ENCODE results near the gene CPNE4. TPM values are rescaled to one million over a fixed set of nuclear protein-coding genes. Genes with fewer than 3 reads are reported as not detected.
A peak's percentile ranks its signal among the peaks of the same experiment; 100 is the strongest.

Gene CPNE4
- total RNA-seq, 1 experiment from 2014 or later: not detected

GRCh38 chr3:131880948-131881347, 153.9 kb downstream of the CPNE4 start:
- no peaks in the 10 kb centered on the region for H3K9me3 ChIP-seq (ENCODE audit: low read length)
- ATAC-seq: no peak
- no peak overlapping the region for H2AFZ ChIP-seq (ENCODE audit: low read length)
- no peaks in the 10 kb centered on the region for H3K79me2 ChIP-seq (ENCODE audit: low read length)
- no peak for DNase-seq
- BruUV-seq (replicated peaks): no TSS peak
- peaks cover 20% of the 10 kb centered on the region for H3K4me1 ChIP-seq (ENCODE audit: insufficient read depth, low read length)
- no peak overlapping the region for H3K4me3 ChIP-seq (ENCODE audit: low read length)
- intact Hi-C loops (cut with micrococcal nuclease): no loop called here
- H3F3A ChIP-seq (ENCODE audit: low read length, unreplicated experiment): no peaks in the 10 kb centered on the region
- no peak overlapping the region for H3K9ac ChIP-seq (ENCODE audit: low read length)
- H3K27me3 ChIP-seq (ENCODE audit: low read length): no peaks in the 10 kb centered on the region
- ChIA-PET CTCF (no interaction called here), POLR2A (ENCODE audit: unreplicated experiment) (no interaction called here)
- no peaks in the 10 kb centered on the region for H3K36me3 ChIP-seq (ENCODE audit: low read depth, low read length)
- no peak overlapping the region for H3K27ac ChIP-seq (ENCODE audit: low read length)
- H4K20me1 ChIP-seq (ENCODE audit: low read length): no peaks in the 10 kb centered on the region
- no peak overlapping the region for H3K4me2 ChIP-seq (ENCODE audit: low read length)
- no peak for TF ChIP-seq EZH2 (IDR thresholded peaks at IDR 0.05; ENCODE audit: low read length, unreplicated experiment)
- TF ChIP-seq CTCF (conservative IDR thresholded peaks at IDR 0.05; ENCODE audit: low read depth, low read length): no peak
- TF ChIP-seq EZH2phosphoT487 (IDR thresholded peaks at IDR 0.05; ENCODE audit: borderline replicate concordance, low read length): no peak
- no peaks in the 10 kb centered on the region for H3K9me2 ChIP-seq (replicated peaks; ENCODE audit: low read length)

- no peak overlapping the region for H3K4me3 ChIP-seq (ENCODE audit: low read length)
- no peak for ATAC-seq
- H3K9me3 ChIP-seq (ENCODE audit: low read length): no peaks in the 10 kb centered on the region
- no peaks in the 10 kb centered on the region for H4K20me1 ChIP-seq (ENCODE audit: low read length)
- ChIA-PET POLR2A (ENCODE audit: unreplicated experiment) (no interaction called here), CTCF (no interaction called here)
- intact Hi-C loops (cut with micrococcal nuclease): no loop called here
- no peaks in the 10 kb centered on the region for H3K27me3 ChIP-seq (ENCODE audit: low read length)
- H3K4me2 ChIP-seq (ENCODE audit: low read length): no peak overlapping the region
- no peaks in the 10 kb centered on the region for H3K79me2 ChIP-seq (ENCODE audit: low read length)
- H3K9ac ChIP-seq (ENCODE audit: low read length): no peak overlapping the region
- H3K9me2 ChIP-seq (replicated peaks; ENCODE audit: low read length): no peaks in the 10 kb centered on the region
- H3K4me1 ChIP-seq (ENCODE audit: insufficient read depth, low read length): no peaks in the 10 kb centered on the region
- H2AFZ ChIP-seq (ENCODE audit: low read length): no peak overlapping the region
- no peaks in the 10 kb centered on the region for H3F3A ChIP-seq (ENCODE audit: low read length, unreplicated experiment)
- no peak for DNase-seq
- no peaks in the 10 kb centered on the region for H3K36me3 ChIP-seq (ENCODE audit: low read depth, low read length)
- H3K27ac ChIP-seq (ENCODE audit: low read length): no peak overlapping the region
- no TSS peak for BruUV-seq (replicated peaks)
- TF ChIP-seq EZH2phosphoT487 (IDR thresholded peaks at IDR 0.05; ENCODE audit: borderline replicate concordance, low read length): no peak
Measured at GRCh38 chr3:131868203-131868602, 166.6 kb downstream of the CPNE4 start.

- Histone ChIP-seq H3F3A (ENCODE audit: low read length, unreplicated experiment) (no peaks in the 10 kb centered on the region), H3K36me3 (ENCODE audit: low read depth, low read length) (no peaks in the 10 kb centered on the region), H3K27ac (ENCODE audit: low read length) (no peak overlapping the region), H3K4me3 (ENCODE audit: low read length) (no peak overlapping the region), H3K9ac (ENCODE audit: low read length) (no peak overlapping the region), H3K4me2 (ENCODE audit: low read length) (no peak overlapping the region), H3K9me2 (replicated peaks; ENCODE audit: low read length) (no peaks in the 10 kb centered on the region), H3K4me1 (ENCODE audit: insufficient read depth, low read length) (peaks cover 4% of the 10 kb centered on the region; the same call in 1 of the 2 replicates), H3K79me2 (ENCODE audit: low read length) (no peaks in the 10 kb centered on the region), H4K20me1 (ENCODE audit: low read length) (no peaks in the 10 kb centered on the region), H3K27me3 (ENCODE audit: low read length) (no peaks in the 10 kb centered on the region), H3K9me3 (ENCODE audit: low read length) (no peaks in the 10 kb centered on the region), H2AFZ (ENCODE audit: low read length) (no peak overlapping the region)
- ChIA-PET POLR2A (ENCODE audit: unreplicated experiment) (no interaction called here), CTCF (no interaction called here)
- DNase-seq (peak; percentile 59), ATAC-seq (no peak)
- BruUV-seq (replicated peaks): no TSS peak
- intact Hi-C loops (cut with micrococcal nuclease): no loop called here
- no peak for TF ChIP-seq CTCF (conservative IDR thresholded peaks at IDR 0.05; ENCODE audit: low read depth, low read length)
- TF ChIP-seq EZH2 (IDR thresholded peaks at IDR 0.05; ENCODE audit: low read length, unreplicated experiment): no peak
- TF ChIP-seq EZH2phosphoT487 (IDR thresholded peaks at IDR 0.05; ENCODE audit: borderline replicate concordance, low read length): no peak
Measured at GRCh38 chr3:131856171-131856570, 178.6 kb downstream of the CPNE4 start.
